ENCODE measurements around the gene IL6. TPM values are rescaled to one million over a fixed set of nuclear protein-coding genes. Genes with fewer than 3 reads are reported as not detected.

Gene IL6
- polyA plus RNA-seq, 1 of the 3 experiments (the other 2 are of a cell fraction): 20.5 TPM

- no peak for TF ChIP-seq MEF2A (IDR thresholded peaks at IDR 0.05; ENCODE audit: borderline replicate concordance, low read depth)
Measured at GRCh38 chr7:22726345-22726906, 574 bp upstream of the IL6 start (continued).

DNA sequence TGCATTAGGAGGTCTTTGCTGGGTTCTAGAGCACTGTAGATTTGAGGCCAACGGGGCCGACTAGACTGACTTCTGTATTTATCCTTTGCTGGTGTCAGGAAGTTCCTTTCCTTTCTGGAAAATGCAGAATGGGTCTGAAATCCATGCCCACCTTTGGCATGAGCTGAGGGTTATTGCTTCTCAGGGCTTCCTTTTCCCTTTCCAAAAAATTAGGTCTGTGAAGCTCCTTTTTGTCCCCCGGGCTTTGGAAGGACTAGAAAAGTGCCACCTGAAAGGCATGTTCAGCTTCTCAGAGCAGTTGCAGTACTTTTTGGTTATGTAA, 675 bp downstream of the IL6 start:
- Histone ChIP-seq H3K4me2 (peak overlapping the region; percentile 86), H3K27ac (ENCODE audit: low read depth in 2 of 2, low read length in 1 of 2) (peak overlapping the region in 1 of 2 experiments; percentile 80; a peak in 2 of 4 replicates), H3K4me3 (ENCODE audit: low read depth in 2 of 2, low read length in 1 of 2) (peak overlapping the region; percentile 40 to 55), H4K20me1 (ENCODE audit: insufficient read depth) (no peaks in the 10 kb centered on the region), H3K79me2 (ENCODE audit: insufficient read depth) (no peaks in the 10 kb centered on the region), H3F3A (replicated peaks; ENCODE audit: insufficient read depth) (peaks cover 12% of the 10 kb centered on the region), H3K9me3 (no peaks in the 10 kb centered on the region), H3K27me3 (ENCODE audit: insufficient read depth) (no peaks in the 10 kb centered on the region), H2AFZ (ENCODE audit: low read depth) (peak overlapping the region; percentile 63; the same call in 1 of the 2 replicates), H3K9me2 (no peaks in the 10 kb centered on the region), H3K9ac (peak overlapping the region; percentile 65; the same call in 1 of the 2 replicates), H3K36me3 (replicated peaks in 1 of 2; ENCODE audit: control insufficient read depth in 1 of 2, insufficient read depth in 2 of 2, low read length in 1 of 2) (no peaks in the 10 kb centered on the region), H3K4me1 (ENCODE audit: control insufficient read depth in 1 of 2, insufficient read depth in 2 of 2, low read depth in 1 of 2, low read length in 1 of 2) (peaks cover 9 to 14% of the 10 kb centered on the region in 2 experiments; a peak in 2 of 4 replicates)
- 20% methylated on average over 3 of the region's 3 CpGs for WGBS (ENCODE audit: low lambda C conversion rate)
- TF ChIP-seq YY1 (IDR thresholded peaks at IDR 0.05; ENCODE audit: low read depth) (no peak), FOXM1 (IDR thresholded peaks at IDR 0.05; ENCODE audit: low read depth) (no peak), CTCF (IDR thresholded peaks at IDR 0.05) (no peak), PBX3 (IDR thresholded peaks at IDR 0.05) (no peak), RFX5 (IDR thresholded peaks at IDR 0.05; ENCODE audit: low read length) (no peak), RCOR1 (IDR thresholded peaks at IDR 0.05; ENCODE audit: low read length) (no peak), JUND (IDR thresholded peaks at IDR 0.05) (no peak), SIN3A (IDR thresholded peaks at IDR 0.05; ENCODE audit: borderline replicate concordance, low read depth, low read length) (no peak)
- POLR2A ChIA-PET: no interaction called here
- CTCF ChIA-PET: interaction anchor here (1.1 to 1.3 kb wide), 3 partner anchors 55 to 168 kb away, joined by 4 to 5 read pairs (median 4); no protein-coding TSS in a partner anchor
- DNase-seq: no peak

DNA sequence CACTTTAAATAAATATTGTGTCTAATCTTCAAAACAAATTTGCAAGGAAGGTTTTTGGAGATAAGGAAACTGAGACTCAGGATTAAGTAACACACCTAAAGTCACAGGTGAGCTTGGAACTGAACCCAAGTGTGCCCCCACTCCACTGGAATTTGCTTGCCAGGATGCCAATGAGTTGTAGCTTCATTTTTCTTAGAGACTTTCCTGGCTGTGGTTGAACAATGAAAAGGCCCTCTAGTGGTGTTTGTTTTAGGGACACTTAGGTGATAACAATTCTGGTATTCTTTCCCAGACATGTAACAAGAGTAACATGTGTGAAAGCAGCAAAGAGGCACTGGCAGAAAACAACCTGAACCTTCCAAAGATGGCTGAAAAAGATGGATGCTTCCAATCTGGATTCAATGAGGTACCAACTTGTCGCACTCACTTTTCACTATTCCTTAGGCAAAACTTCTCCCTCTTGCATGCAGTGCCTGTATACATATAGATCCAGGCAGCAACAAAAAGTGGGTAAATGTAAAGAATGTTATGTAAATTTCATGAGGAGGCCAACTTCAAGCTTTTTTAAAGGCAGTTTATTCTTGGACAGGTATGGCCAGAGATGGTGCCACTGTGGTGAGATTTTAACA, 1.5 kb downstream of the IL6 start:
- Histone ChIP-seq H3F3A (replicated peaks; ENCODE audit: insufficient read depth) (peaks cover 12% of the 10 kb centered on the region), H2AFZ (ENCODE audit: low read depth) (no peak overlapping the region), H3K27ac (ENCODE audit: low read depth in 2 of 2, low read length in 1 of 2) (no peak overlapping the region), H3K4me1 (ENCODE audit: control insufficient read depth in 1 of 2, insufficient read depth in 2 of 2, low read depth in 1 of 2, low read length in 1 of 2) (peaks cover 7 to 10% of the 10 kb centered on the region in 2 experiments; a peak in 2 of 4 replicates), H3K27me3 (ENCODE audit: insufficient read depth) (no peaks in the 10 kb centered on the region), H3K4me2 (no peak overlapping the region), H3K9ac (peak overlapping the region; percentile 65; the same call in 1 of the 2 replicates), H3K9me3 (no peaks in the 10 kb centered on the region), H3K4me3 (ENCODE audit: low read depth in 2 of 2, low read length in 1 of 2) (no peak overlapping the region), H3K36me3 (replicated peaks in 1 of 2; ENCODE audit: control insufficient read depth in 1 of 2, insufficient read depth in 2 of 2, low read length in 1 of 2) (no peaks in the 10 kb centered on the region), H3K9me2 (no peaks in the 10 kb centered on the region), H4K20me1 (ENCODE audit: insufficient read depth) (no peaks in the 10 kb centered on the region), H3K79me2 (ENCODE audit: insufficient read depth) (no peaks in the 10 kb centered on the region)
- DNase-seq: no peak
- WGBS (ENCODE audit: low lambda C conversion rate): 41% methylated on average over 1 of the region's 1 CpG
- ChIA-PET POLR2A (no interaction called here), CTCF (interaction anchor here (1.1 to 1.4 kb wide), 3 partner anchors 10 to 175 kb away, joined by 3 to 4 read pairs (median 3); no protein-coding TSS in a partner anchor)
- no peak for TF ChIP-seq RXRA (IDR thresholded peaks at IDR 0.05; ENCODE audit: borderline replicate concordance, low read depth)
- TF ChIP-seq CHD2 (IDR thresholded peaks at IDR 0.05; ENCODE audit: low read length, partially characterized antibody): no peak
- TF ChIP-seq MXI1 (IDR thresholded peaks at IDR 0.05; ENCODE audit: low read depth, low read length): no peak
- TF ChIP-seq POLR2AphosphoS5 (IDR thresholded peaks at IDR 0.05; ENCODE audit: low read depth, low read length): no peak
- TF ChIP-seq CTCF (IDR thresholded peaks at IDR 0.05): peak; percentile 60
- TF ChIP-seq REST (IDR thresholded peaks at IDR 0.05; ENCODE audit: low read depth, low read length): no peak
- TF ChIP-seq YY1 (IDR thresholded peaks at IDR 0.05; ENCODE audit: low read depth): no peak
- TF ChIP-seq RAD21 (IDR thresholded peaks at IDR 0.05; ENCODE audit: low read length): peak; percentile 29
- TF ChIP-seq SMC3 (IDR thresholded peaks at IDR 0.05; ENCODE audit: low read depth, low read length): peak; percentile 34; the same call in 1 of the 2 replicates

Data from SK-N-SH (cell line).